Psoas muscle (tissue), 8 donors: ENCODE results near the gene EPM2A. TPM values are rescaled to one million over a fixed set of nuclear protein-coding genes. Genes with fewer than 3 reads are reported as not detected.

Experiments
- ATAC-seq, 4 donors: fragments of 200-7000 bp; cut with Tn5 transposase; one replicate each; pipeline ENCODE4 v1.9.1; 2020; ENCODE audit warnings: moderate library complexity in 3 of 4, mild to moderate bottlenecking in 2 of 4
- DNase-seq, 2 donors: peaks; one replicate each; pipeline ENCODE4 v3.0.0-alpha.2; 2020
- H3K27ac ChIP-seq: fragments of 200-600 bp; one replicate; pipeline ENCODE4 v1.8.0; 2022
- H3K27me3 ChIP-seq, 3 donors: fragments of 200-600 bp in 1 of 3; one replicate each; pipeline versions ENCODE4 v1.6.1 to v1.8.0; 2013 to 2022; ENCODE audit warnings: low read length in 2 of 3, mild to moderate bottlenecking in 2 of 3, moderate library complexity in 1 of 3; ENCODE audit not compliant: insufficient read depth in 3 of 3
- H3K36me3 ChIP-seq, 2 donors: fragments of 200-600 bp in 1 of 2; one replicate each; pipeline versions ENCODE4 v1.6.1 to v1.8.0; 2013 to 2022; ENCODE audit warnings: low read depth in 1 of 2, mild to moderate bottlenecking in 1 of 2, moderate library complexity in 1 of 2; ENCODE audit not compliant: insufficient read depth in 1 of 2
- H3K4me1 ChIP-seq: fragments of 200-600 bp; one replicate; pipeline ENCODE4 v1.8.0; 2022
- H3K4me3 ChIP-seq: fragments of 200-600 bp; one replicate; pipeline ENCODE4 v1.8.0; 2022; ENCODE audit warnings: mild to moderate bottlenecking
- H3K9me3 ChIP-seq: fragments of 200-600 bp; one replicate; pipeline ENCODE4 v1.8.0; 2022
- CTCF ChIP-seq: fragments of 200-600 bp; IDR thresholded peaks from one replicate; pipeline ENCODE4 v1.8.0; 2022; ENCODE audit warnings: antibody characterized with exemption
- WGBS, 3 donors: extraction: QIAGEN DNeasy Blood & Tissue Kit; methylation state at CpG; one replicate each; pipeline versions ENCODE4 v1.1.6 to v1.1.7; 2013; 5-methylcytosine and 5-hydroxymethylcytosine counted together
- intact Hi-C, 2 donors: fragments of 100-400 bp; cut with DNase I; formaldehyde crosslinking; loops; one replicate each; pipeline versions ENCODE4 v1.11.0 to v1.14.2; 2022
- polyA plus RNA-seq, 3 donors: library from polyadenylated mRNA; stranded (reverse); fragments of 200-250 nt; gene quantifications; one replicate each; pipeline ENCODE4 v1.2.3, GENCODE V29; 2013
- total RNA-seq, 4 donors: library from RNA; stranded (reverse); fragmentation: NEBNext Ultra II Directional in 2 of 4; extraction: Animal tissue kit (Norgen Biotek cat#: 25700) in 2 of 4; gene quantifications; one replicate each; pipeline versions ENCODE4 v1.2.1 to v1.2.4, GENCODE V29; 2021 to 2023
- donor health status: healthy with polysubstance abuse.
- donor health status: DM: no; HTN: no; CAD: no; lungs with moderate emphysema.
- donor health status: Bipolar disorder and iron deficiency.
- donor health status: healthy.
- donor health status: DM: yes; HTN: yes; CAD: no.
- donor health status: DM: no; HTN: no; CAD: no.
- donor health status: DM: no; HTN: no; CAD: no.
- donor health status: DM: yes; HTN: yes; CAD: no.

The EPM2A gene
- total and polyA plus RNA-seq, 7 donors, result 30.1 to 88.4 (median 67.6) TPM

GRCh38 chr6:145755682-145756081 is 20.4 kb upstream of the EPM2A start:
- no peaks in the 10 kb centered on the region for H3K27me3 ChIP-seq
- no peak overlapping the region for H3K4me3 ChIP-seq
- intact Hi-C loops, result no loop called here
- H3K4me1 ChIP-seq, result no peaks in the 10 kb centered on the region
- H3K27ac ChIP-seq, result no peak overlapping the region
- no peaks in the 10 kb centered on the region for H3K36me3 ChIP-seq
- no peaks in the 10 kb centered on the region for H3K9me3 ChIP-seq
- DNase-seq (no peak), ATAC-seq (no peak)
- no peak for TF ChIP-seq CTCF

GRCh38 chr6:145752638-145753037 is 17.3 kb upstream of the EPM2A start:
- no peak for TF ChIP-seq CTCF
- Histone ChIP-seq H3K27ac (no peak overlapping the region), H3K27me3 (no peaks in the 10 kb centered on the region), H3K36me3 (no peaks in the 10 kb centered on the region), H3K9me3 (peaks cover 7% of the 10 kb centered on the region), H3K4me1 (peaks cover 8% of the 10 kb centered on the region), H3K4me3 (no peak overlapping the region)
- intact Hi-C loops, result no loop called here
- ATAC-seq, result no peak
- 67 to 72% (median 68%) methylated on average over 2 of the region's 2 CpGs for WGBS, 3 donors
- no peak for DNase-seq

GRCh38 chr6:145749632-145750031 is 14.3 kb upstream of the EPM2A start:
- Histone ChIP-seq H3K9me3 (peaks cover 11% of the 10 kb centered on the region), H3K4me3 (no peak overlapping the region), H3K27ac (peak overlapping the region; percentile 24), H3K4me1 (peaks cover 8% of the 10 kb centered on the region), H3K36me3 (no peaks in the 10 kb centered on the region), H3K27me3 (no peaks in the 10 kb centered on the region)
- intact Hi-C loops, result no loop called here
- DNase-seq (no peak), ATAC-seq (peak; percentile 68 to 80 (median 75))
- 20 to 42% (median 23%) methylated on average over 1 of the region's 1 CpG for WGBS, 3 donors
- no peak for TF ChIP-seq CTCF

- Histone ChIP-seq H3K4me3 (no peak overlapping the region), H3K27ac (no peak overlapping the region), H3K36me3 (no peaks in the 10 kb centered on the region), H3K27me3 (no peaks in the 10 kb centered on the region), H3K4me1 (peaks cover 8% of the 10 kb centered on the region), H3K9me3 (peaks cover 11% of the 10 kb centered on the region)
- WGBS, 3 donors, result 88 to 100% (median 96%) methylated on average over 1 of the region's 1 CpG
- ATAC-seq (no peak), DNase-seq (no peak)
- no peak for TF ChIP-seq CTCF
- intact Hi-C loops, result no loop called here
These were observed 10.5 kb upstream of the EPM2A start for GRCh38 chr6:145745861-145746260.

- ATAC-seq (no peak), DNase-seq (no peak)
- no peak overlapping the region for H3K27ac ChIP-seq
- peaks cover 11% of the 10 kb centered on the region for H3K9me3 ChIP-seq
- H3K4me1 ChIP-seq, result peaks cover 4% of the 10 kb centered on the region
- TF ChIP-seq CTCF, result no peak
- H3K27me3 ChIP-seq, result no peaks in the 10 kb centered on the region
- H3K4me3 ChIP-seq, result no peak overlapping the region
- no peaks in the 10 kb centered on the region for H3K36me3 ChIP-seq
- 82 to 89% (median 82%) methylated on average over 2 of the region's 2 CpGs for WGBS, 3 donors
- intact Hi-C loops, result no loop called here
These were observed 9.3 kb upstream of the EPM2A start for GRCh38 chr6:145744619-145745018.
